T-cell (primary cell): Measurements from ENCODE around the gene RFX2. TPM values are rescaled to one million over a fixed set of nuclear protein-coding genes. Genes with fewer than 3 reads are reported as not detected.

Source experiments
- ATAC-seq, 4 experiments: fragments of 200-7000 bp in 3 of 4; fragments of 150-1000 bp in 1 of 4; cut with Tn5 transposase; replicated peaks in 1 of 4; 1 replicate in 3 of 4; 2 replicates in 1 of 4; pipeline ENCODE4 v1.10.0; 2021; ENCODE audit warnings: moderate library complexity in 3 of 4, mild to moderate bottlenecking in 2 of 4, moderate number of reproducible peaks in 1 of 4
- CTCF ChIA-PET, 2 donors: fragments of 300-600 bp; sonication (Branson Sonifier 250); formaldehyde crosslinking; loops; one replicate each; lab custom pipeline; 2022; ENCODE audit warnings: antibody characterized with exemption in 2 of 2; lab: Charles Lee
- POLR2A ChIA-PET, 2 donors: fragments of 300-600 bp; sonication (Branson Sonifier 250); formaldehyde crosslinking; loops; one replicate each; lab custom pipeline; 2022; ENCODE audit warnings: antibody characterized with exemption in 2 of 2; lab: Charles Lee
- DNase-seq, 35 experiments: peaks; one replicate each; pipeline versions ENCODE4 v3.0.0 to v3.0.0-alpha.2; 2013 to 2023
- H3K27ac ChIP-seq: one replicate; pipeline ENCODE4 v1.5.1; 2013; ENCODE audit warnings: low read length
- H3K27me3 ChIP-seq, 2 experiments: replicated peaks in 1 of 2; 1 replicate in 1 of 2; 2 replicates in 1 of 2; pipeline versions ENCODE4 v1.6.1 to v1.7.0; 2013; ENCODE audit warnings: low read length in 1 of 2, mixed read lengths in 1 of 2; ENCODE audit not compliant: control insufficient read depth in 2 of 2, insufficient read depth in 2 of 2; ENCODE audit errors: extremely low read depth in 1 of 2
- H3K36me3 ChIP-seq, 2 donors: 1 replicate in 1 of 2; 2 replicates in 1 of 2; pipeline versions ENCODE4 v1.6.1 to v1.7.0; 2013; ENCODE audit warnings: low read length in 1 of 2; ENCODE audit not compliant: control insufficient read depth in 2 of 2, insufficient read depth in 1 of 2; ENCODE audit errors: extremely low read depth in 1 of 2
- H3K4me1 ChIP-seq, 2 experiments: 1 replicate in 1 of 2; 2 replicates in 1 of 2; pipeline versions ENCODE4 v1.6.1 to v1.7.0; 2013; ENCODE audit warnings: low read length in 2 of 2, mixed read lengths in 1 of 2; ENCODE audit not compliant: insufficient read depth in 2 of 2, control insufficient read depth in 1 of 2; ENCODE audit errors: extremely low read depth in 1 of 2
- H3K4me3 ChIP-seq, 2 donors: 1 replicate in 1 of 2; 2 replicates in 1 of 2; pipeline versions ENCODE4 v1.5.1 to v1.7.0; 2013; ENCODE audit warnings: mild to moderate bottlenecking in 2 of 2, low read length in 1 of 2, moderate library complexity in 1 of 2; ENCODE audit not compliant: control insufficient read depth in 1 of 2; ENCODE audit errors: extremely low read depth in 1 of 2
- H3K9me3 ChIP-seq: 2 replicates; pipeline ENCODE4 v1.7.0; 2013
- H3K27ac Mint-ChIP-seq, 2 donors: one replicate each; pipeline ENCODE4 v1.8.0; 2020 to 2021; ENCODE audit warnings: mild to moderate bottlenecking in 2 of 2, mixed read lengths in 2 of 2
- H3K27me3 Mint-ChIP-seq, 2 donors: one replicate each; pipeline ENCODE4 v1.8.0; 2021 to 2022; ENCODE audit warnings: mixed read lengths in 2 of 2
- H3K36me3 Mint-ChIP-seq: one replicate; pipeline ENCODE4 v1.8.0; 2021; ENCODE audit warnings: mixed read lengths
- H3K4me1 Mint-ChIP-seq, 3 donors: one replicate each; pipeline ENCODE4 v1.8.0; 2020 to 2022; ENCODE audit warnings: mixed read lengths in 3 of 3, mild to moderate bottlenecking in 1 of 3
- H3K4me3 Mint-ChIP-seq, 3 donors: one replicate each; pipeline ENCODE4 v1.8.0; 2020 to 2022; ENCODE audit warnings: mild to moderate bottlenecking in 3 of 3, mixed read lengths in 3 of 3, moderate library complexity in 3 of 3
- H3K9me3 Mint-ChIP-seq, 3 donors: one replicate each; pipeline ENCODE4 v1.8.0; 2020 to 2022; ENCODE audit warnings: mixed read lengths in 3 of 3
- WGBS: methylation state at CpG from one replicate; pipeline ENCODE4 v1.1.5; 2013; ENCODE audit warnings: missing lambda C conversion rate; ENCODE audit not compliant: insufficient coverage; 5-methylcytosine and 5-hydroxymethylcytosine counted together
- total RNA-seq, 35 experiments: library from RNA in 6 of 35; stranded (reverse) in 6 of 35; fragments of 120-200 nt in 1 of 35; gene quantifications; one replicate each; pipeline versions ENCODE4 v1.2.1 to v1.2.4 and lab custom pipeline; 2013 to 2026

Gene RFX2
- total RNA-seq, 5 donors from 2014 or later (not counting 1 experiment from before 2014, with no cell fraction given): 4.7 to 11.6 (median 7.8) TPM

DNA sequence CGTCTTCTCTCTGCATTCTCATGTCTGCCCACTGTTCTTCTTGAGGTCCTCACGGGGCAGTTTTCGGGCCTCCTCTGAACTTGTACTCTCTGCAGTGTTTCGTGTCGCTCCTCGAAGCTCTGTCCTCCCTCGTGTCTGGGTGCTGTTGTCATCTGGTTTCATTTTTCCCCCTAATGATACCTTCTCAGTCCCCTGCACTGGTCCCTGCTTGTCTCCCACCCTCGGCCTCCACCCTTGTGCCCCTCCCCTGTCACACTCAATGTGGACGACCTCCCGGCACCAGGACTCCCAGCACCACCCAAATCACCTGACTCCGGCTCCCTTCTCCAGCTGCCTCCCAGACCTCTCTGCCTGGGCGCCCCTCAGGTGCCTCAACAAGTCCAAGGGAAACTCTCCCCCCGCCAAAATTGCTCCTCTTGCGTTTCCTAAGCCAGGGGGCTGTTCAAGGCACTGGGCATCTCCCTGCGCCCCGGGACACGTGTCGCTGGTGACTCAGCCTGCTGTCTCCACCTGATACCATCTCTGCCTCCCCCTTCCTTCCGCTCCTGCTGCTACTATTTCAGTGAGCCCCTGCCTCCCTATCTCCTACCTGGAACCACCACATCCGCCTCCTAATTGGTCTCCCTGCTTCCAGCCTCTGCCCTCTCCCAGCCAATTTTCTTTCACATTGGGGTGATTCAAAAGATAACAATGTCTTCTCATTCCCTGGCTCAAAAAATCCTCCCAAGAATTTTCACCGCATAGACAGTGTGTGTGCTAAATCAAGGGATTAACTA is 49.5 kb downstream of the RFX2 start:
- peak overlapping the region; percentile 55 to 82 (median 68) for H3K4me3 Mint-ChIP-seq
- no peaks in the 10 kb centered on the region for H3K9me3 ChIP-seq
- no peak overlapping the region for H3K27ac ChIP-seq
- H3K27me3 ChIP-seq: peaks cover 0 to 30% of the 10 kb centered on the region in 2 experiments
- H3K4me3 ChIP-seq: peak overlapping the region; percentile 10 to 21
- no peaks in the 10 kb centered on the region for H3K36me3 Mint-ChIP-seq
- ATAC-seq: peak; percentile 55 to 73 (median 64)
- H3K27me3 Mint-ChIP-seq: peaks cover 0 to 15% of the 10 kb centered on the region in 2 donors
- H3K4me1 ChIP-seq: peaks cover 12 to 45% of the 10 kb centered on the region in 2 experiments
- ChIA-PET POLR2A (no interaction called here), CTCF (no interaction called here)
- 54% methylated on average over 20 of the region's 21 CpGs for WGBS
- peak overlapping the region; percentile 53 to 81 for H3K27ac Mint-ChIP-seq
- no peaks in the 10 kb centered on the region for H3K9me3 Mint-ChIP-seq
- DNase-seq: peak in 10 of 35 experiments; percentile 14 to 58 (median 33)
- H3K4me1 Mint-ChIP-seq: peaks cover 43 to 66% (median 62%) of the 10 kb centered on the region in 3 donors
- no peaks in the 10 kb centered on the region for H3K36me3 ChIP-seq

- CTCF ChIA-PET: interaction anchor here in 1 of 2 donors (0.5 kb wide), 1 partner anchor 277 kb away, joined by 4 read pairs; no protein-coding TSS in a partner anchor
- peak overlapping the region in 2 of 3 donors; percentile 68 to 82 for H3K4me3 Mint-ChIP-seq
Observed at GRCh38 chr19:6059988-6060599, 50.2 kb downstream of the RFX2 start.

GRCh38 chr19:6059396-6059947 is 50.8 kb downstream of the RFX2 start:
- no peak overlapping the region for H3K27ac Mint-ChIP-seq
- no peak overlapping the region for H3K27ac ChIP-seq
- no peak for ATAC-seq
- H3K4me3 Mint-ChIP-seq: peak overlapping the region in 1 of 3 donors; percentile 82
- H3K9me3 Mint-ChIP-seq: peaks cover 0 to 3% (median 0%) of the 10 kb centered on the region in 3 donors
- CTCF ChIA-PET: no interaction called here
- no peaks in the 10 kb centered on the region for H3K36me3 ChIP-seq
- H3K4me3 ChIP-seq: no peak overlapping the region
- H3K27me3 ChIP-seq: peaks cover 0 to 28% of the 10 kb centered on the region in 2 experiments
- WGBS: 71% methylated on average over 3 of the region's 6 CpGs
- H3K36me3 Mint-ChIP-seq: no peaks in the 10 kb centered on the region
- H3K4me1 Mint-ChIP-seq: peaks cover 35 to 58% (median 53%) of the 10 kb centered on the region in 3 donors
- POLR2A ChIA-PET: no interaction called here
- peaks cover 0 to 13% of the 10 kb centered on the region in 2 donors for H3K27me3 Mint-ChIP-seq
- H3K4me1 ChIP-seq: peaks cover 12 to 39% of the 10 kb centered on the region in 2 experiments
- no peaks in the 10 kb centered on the region for H3K9me3 ChIP-seq
- no peak for DNase-seq

More at GRCh38 chr19:6059988-6060599, 50.2 kb downstream of the RFX2 start:
- Histone ChIP-seq H3K4me3 (no peak overlapping the region), H3K36me3 (no peaks in the 10 kb centered on the region), H3K9me3 (no peaks in the 10 kb centered on the region), H3K4me1 (peaks cover 12 to 39% of the 10 kb centered on the region in 2 experiments), H3K27ac (no peak overlapping the region), H3K27me3 (peaks cover 0 to 30% of the 10 kb centered on the region in 2 experiments)
- POLR2A ChIA-PET: no interaction called here
- Mint-ChIP-seq H3K4me1 (peaks cover 36 to 60% (median 57%) of the 10 kb centered on the region in 3 donors), H3K27ac (peak overlapping the region; percentile 53 to 81), H3K27me3 (peaks cover 0 to 15% of the 10 kb centered on the region in 2 donors), H3K36me3 (no peaks in the 10 kb centered on the region), H3K9me3 (no peaks in the 10 kb centered on the region)
- ATAC-seq (no peak), DNase-seq (no peak)
- 92% methylated on average over 3 of the region's 4 CpGs for WGBS

GRCh38 chr19:6058518-6059201 is 51.6 kb downstream of the RFX2 start:
- WGBS: 90% methylated on average over 14 of the region's 17 CpGs
- ChIA-PET POLR2A (no interaction called here), CTCF (no interaction called here)
- Histone ChIP-seq H3K9me3 (no peaks in the 10 kb centered on the region), H3K4me1 (peaks cover 12 to 39% of the 10 kb centered on the region in 2 experiments), H3K4me3 (no peak overlapping the region), H3K27me3 (peaks cover 0 to 20% of the 10 kb centered on the region in 2 experiments), H3K27ac (no peak overlapping the region), H3K36me3 (no peaks in the 10 kb centered on the region)
- peaks cover 0 to 3% (median 0%) of the 10 kb centered on the region in 3 donors for H3K9me3 Mint-ChIP-seq
- no peak for ATAC-seq
- no peaks in the 10 kb centered on the region for H3K36me3 Mint-ChIP-seq
- no peak for DNase-seq
- H3K4me1 Mint-ChIP-seq: peaks cover 35 to 52% (median 46%) of the 10 kb centered on the region in 3 donors
- H3K4me3 Mint-ChIP-seq: no peak overlapping the region
- no peak overlapping the region for H3K27ac Mint-ChIP-seq
- peaks cover 0 to 7% of the 10 kb centered on the region in 2 donors for H3K27me3 Mint-ChIP-seq

DNA sequence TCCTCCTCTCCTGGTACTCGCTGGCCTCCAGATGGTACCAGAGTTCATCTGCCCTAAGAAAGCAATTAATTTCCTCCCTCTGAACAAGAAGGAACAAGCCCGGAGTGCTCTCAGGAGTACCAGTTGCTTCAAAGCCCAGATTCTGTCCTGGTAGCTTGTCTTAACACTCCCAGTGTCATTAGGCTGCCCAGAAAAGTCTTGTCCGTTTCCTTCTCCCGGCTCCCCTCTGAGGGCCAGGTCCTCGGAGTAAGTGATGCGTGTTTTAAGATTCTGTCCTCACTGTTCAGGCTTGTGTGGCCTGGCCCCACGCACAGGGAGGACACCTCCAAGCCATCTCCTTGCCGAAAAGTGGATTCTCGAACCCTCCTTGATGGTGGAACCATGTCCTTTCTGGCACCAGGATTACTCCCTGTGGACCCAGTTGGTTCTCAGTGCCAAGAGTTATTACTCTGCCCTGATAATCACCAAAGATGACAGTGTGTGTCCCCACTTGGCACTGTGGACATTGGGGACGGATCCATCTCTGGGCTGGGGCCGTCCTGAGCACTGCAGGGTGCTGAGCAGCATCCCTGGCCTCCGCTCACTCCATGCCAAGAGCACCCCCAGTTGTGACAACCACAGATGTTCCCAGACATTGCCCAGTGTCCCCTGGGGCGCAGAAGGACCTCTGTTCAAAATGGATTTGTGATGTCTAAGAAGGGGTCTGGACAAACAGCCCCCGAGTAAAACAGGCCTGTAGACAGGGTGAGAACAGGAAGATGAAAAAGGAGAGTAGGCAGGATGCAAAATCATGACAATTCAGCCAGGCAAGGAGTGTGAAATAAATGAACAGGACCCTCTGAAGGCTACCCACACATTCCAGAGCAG is 52.4 kb downstream of the RFX2 start:
- H3K27me3 ChIP-seq: peaks cover 0 to 13% of the 10 kb centered on the region in 2 experiments
- DNase-seq (no peak), ATAC-seq (no peak)
- no peaks in the 10 kb centered on the region for H3K36me3 Mint-ChIP-seq
- no peak overlapping the region for H3K27ac ChIP-seq
- POLR2A ChIA-PET: no interaction called here
- H3K27ac Mint-ChIP-seq: peak overlapping the region; percentile 16 to 36
- peaks cover 31 to 50% (median 44%) of the 10 kb centered on the region in 3 donors for H3K4me1 Mint-ChIP-seq
- H3K36me3 ChIP-seq: no peaks in the 10 kb centered on the region
- peaks cover 0 to 5% of the 10 kb centered on the region in 2 donors for H3K27me3 Mint-ChIP-seq
- WGBS: 94% methylated on average over 11 of the region's 14 CpGs
- peaks cover 0 to 3% (median 0%) of the 10 kb centered on the region in 3 donors for H3K9me3 Mint-ChIP-seq
- no peaks in the 10 kb centered on the region for H3K9me3 ChIP-seq
- peaks cover 12 to 35% of the 10 kb centered on the region in 2 experiments for H3K4me1 ChIP-seq
- no peak overlapping the region for H3K4me3 ChIP-seq
- CTCF ChIA-PET: no interaction called here
- no peak overlapping the region for H3K4me3 Mint-ChIP-seq
